ENCODE measurements around the gene SLC12A4. TPM values are rescaled to one million over a fixed set of nuclear protein-coding genes. Genes with fewer than 3 reads are reported as not detected.

SLC12A4 gene
- total and polyA plus RNA-seq, 9 donors: 27.7 to 85.6 (median 48.7) TPM

- 80 to 90% (median 81%) methylated on average over 6 to 8 of the region's 8 CpGs for WGBS, 3 donors
- no peaks in the 10 kb centered on the region for H3K4me1 ChIP-seq (ENCODE audit: insufficient read depth)
- intact Hi-C loops (cut with DNase I): no loop called here
- TF ChIP-seq CTCF (IDR thresholded peaks at IDR 0.05) (no peak), EP300 (IDR thresholded peaks at IDR 0.05) (no peak), POLR2A (IDR thresholded peaks at IDR 0.05) (no peak)
- no peak overlapping the region for H3K27ac ChIP-seq
- no peak overlapping the region for H3K4me3 ChIP-seq
- DNase-seq: no peak
- H3K9me3 ChIP-seq: no peaks in the 10 kb centered on the region
- no peaks in the 10 kb centered on the region for H3K27me3 ChIP-seq
- H3K36me3 ChIP-seq: no peaks in the 10 kb centered on the region
Observed at GRCh38 chr16:67953641-67954375, 14.6 kb downstream of the SLC12A4 start.

GRCh38 chr16:67951485-67951884 is 17.0 kb downstream of the SLC12A4 start:
- intact Hi-C loops (cut with DNase I): no loop called here
- DNase-seq: no peak
- H3K4me3 ChIP-seq: no peak overlapping the region
- H3K4me1 ChIP-seq (ENCODE audit: insufficient read depth): no peaks in the 10 kb centered on the region
- H3K27ac ChIP-seq: no peak overlapping the region
- H3K27me3 ChIP-seq: no peaks in the 10 kb centered on the region
- no peaks in the 10 kb centered on the region for H3K36me3 ChIP-seq
- WGBS, 3 donors: 56 to 61% (median 59%) methylated on average over 10 to 12 of the region's 12 CpGs
- H3K9me3 ChIP-seq: no peaks in the 10 kb centered on the region
- TF ChIP-seq EP300 (IDR thresholded peaks at IDR 0.05): no peak
- no peak for TF ChIP-seq CTCF (IDR thresholded peaks at IDR 0.05)
- TF ChIP-seq POLR2A (IDR thresholded peaks at IDR 0.05): no peak

- Histone ChIP-seq H3K36me3 (no peaks in the 10 kb centered on the region), H3K27ac (no peak overlapping the region), H3K27me3 (no peaks in the 10 kb centered on the region), H3K9me3 (no peaks in the 10 kb centered on the region), H3K4me1 (ENCODE audit: insufficient read depth) (no peaks in the 10 kb centered on the region), H3K4me3 (no peak overlapping the region)
- 78 to 84% (median 83%) methylated on average over 16 of the region's 16 CpGs for WGBS, 3 donors
- no peak for TF ChIP-seq CTCF (IDR thresholded peaks at IDR 0.05)
- TF ChIP-seq EP300 (IDR thresholded peaks at IDR 0.05): no peak
- TF ChIP-seq POLR2A (IDR thresholded peaks at IDR 0.05): no peak
- DNase-seq: no peak
- intact Hi-C loops (cut with DNase I): no loop called here
Observed at GRCh38 chr16:67950335-67950843, 18.0 kb downstream of the SLC12A4 start.

- no peaks in the 10 kb centered on the region for H3K36me3 ChIP-seq
- no peaks in the 10 kb centered on the region for H3K9me3 ChIP-seq
- H3K4me3 ChIP-seq: no peak overlapping the region
- intact Hi-C loops (cut with DNase I): no loop called here
- peaks cover 3% of the 10 kb centered on the region for H3K4me1 ChIP-seq (ENCODE audit: insufficient read depth)
- no peak for TF ChIP-seq EP300 (IDR thresholded peaks at IDR 0.05)
- TF ChIP-seq CTCF (IDR thresholded peaks at IDR 0.05): no peak
- no peak for TF ChIP-seq POLR2A (IDR thresholded peaks at IDR 0.05)
- H3K27me3 ChIP-seq: no peaks in the 10 kb centered on the region
- peak in 1 of 5 donors; percentile 16 for DNase-seq
- no peak overlapping the region for H3K27ac ChIP-seq
- 87 to 89% (median 88%) methylated on average over 9 to 11 of the region's 11 CpGs for WGBS, 3 donors
Observed at GRCh38 chr16:67949645-67950044, 18.8 kb downstream of the SLC12A4 start.
